ENCODE measurements around the gene ACSF3. TPM values are rescaled to one million over a fixed set of nuclear protein-coding genes. Genes with fewer than 3 reads are reported as not detected.

ACSF3 gene
- total RNA-seq, 3 donors from 2014 or later = 44.7 to 77.8 (median 49.6) TPM

DNA sequence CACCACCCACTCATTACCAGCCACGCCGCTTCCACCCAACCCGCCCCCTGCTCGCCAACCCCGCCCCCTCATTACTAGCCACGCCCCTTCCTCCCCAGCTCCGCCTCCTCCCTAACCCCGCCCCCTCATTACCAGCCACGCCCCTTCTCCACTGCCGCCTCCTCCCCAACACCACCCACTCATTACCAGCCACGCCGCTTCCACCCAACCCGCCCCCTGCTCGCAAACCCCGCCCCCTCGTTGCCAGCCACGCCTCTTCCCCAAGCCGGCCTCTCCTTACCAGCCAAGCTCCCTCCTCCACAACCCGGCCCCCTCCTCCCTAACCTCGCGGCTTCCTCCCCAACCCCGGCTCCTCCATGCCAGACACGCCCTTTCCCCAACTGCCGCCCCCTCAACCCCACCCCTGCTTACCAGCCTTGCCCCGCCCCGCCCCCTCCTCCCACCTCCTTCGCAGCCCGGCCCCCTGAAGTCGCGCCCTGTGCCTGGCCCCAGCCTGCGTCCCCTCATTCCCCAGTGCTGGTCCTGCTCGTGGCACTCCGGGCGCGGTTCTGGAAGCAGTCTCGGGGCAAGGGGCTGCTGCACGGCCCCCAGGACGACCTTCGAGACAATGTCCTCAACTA, 99.4 kb downstream of the ACSF3 start:
- ATAC-seq (peak; percentile 75), DNase-seq (peak in 2 of 3 donors; percentile 65 to 82)
- intact Hi-C loops (cut with DNase I, micrococcal nuclease) = no loop called here
- H3K4me3 ChIP-seq = no peak overlapping the region
- no peaks in the 10 kb centered on the region for H3K9me3 ChIP-seq
- no peaks in the 10 kb centered on the region for H3K4me1 ChIP-seq (ENCODE audit: low read depth)
- no peaks in the 10 kb centered on the region for H3K36me3 ChIP-seq (ENCODE audit: low read depth)
- TF ChIP-seq, protein P1, sequence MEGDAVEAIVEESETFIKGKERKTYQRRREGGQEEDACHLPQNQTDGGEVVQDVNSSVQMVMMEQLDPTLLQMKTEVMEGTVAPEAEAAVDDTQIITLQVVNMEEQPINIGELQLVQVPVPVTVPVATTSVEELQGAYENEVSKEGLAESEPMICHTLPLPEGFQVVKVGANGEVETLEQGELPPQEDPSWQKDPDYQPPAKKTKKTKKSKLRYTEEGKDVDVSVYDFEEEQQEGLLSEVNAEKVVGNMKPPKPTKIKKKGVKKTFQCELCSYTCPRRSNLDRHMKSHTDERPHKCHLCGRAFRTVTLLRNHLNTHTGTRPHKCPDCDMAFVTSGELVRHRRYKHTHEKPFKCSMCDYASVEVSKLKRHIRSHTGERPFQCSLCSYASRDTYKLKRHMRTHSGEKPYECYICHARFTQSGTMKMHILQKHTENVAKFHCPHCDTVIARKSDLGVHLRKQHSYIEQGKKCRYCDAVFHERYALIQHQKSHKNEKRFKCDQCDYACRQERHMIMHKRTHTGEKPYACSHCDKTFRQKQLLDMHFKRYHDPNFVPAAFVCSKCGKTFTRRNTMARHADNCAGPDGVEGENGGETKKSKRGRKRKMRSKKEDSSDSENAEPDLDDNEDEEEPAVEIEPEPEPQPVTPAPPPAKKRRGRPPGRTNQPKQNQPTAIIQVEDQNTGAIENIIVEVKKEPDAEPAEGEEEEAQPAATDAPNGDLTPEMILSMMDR (IDR thresholded peaks at IDR 0.05) = no peak

DNA sequence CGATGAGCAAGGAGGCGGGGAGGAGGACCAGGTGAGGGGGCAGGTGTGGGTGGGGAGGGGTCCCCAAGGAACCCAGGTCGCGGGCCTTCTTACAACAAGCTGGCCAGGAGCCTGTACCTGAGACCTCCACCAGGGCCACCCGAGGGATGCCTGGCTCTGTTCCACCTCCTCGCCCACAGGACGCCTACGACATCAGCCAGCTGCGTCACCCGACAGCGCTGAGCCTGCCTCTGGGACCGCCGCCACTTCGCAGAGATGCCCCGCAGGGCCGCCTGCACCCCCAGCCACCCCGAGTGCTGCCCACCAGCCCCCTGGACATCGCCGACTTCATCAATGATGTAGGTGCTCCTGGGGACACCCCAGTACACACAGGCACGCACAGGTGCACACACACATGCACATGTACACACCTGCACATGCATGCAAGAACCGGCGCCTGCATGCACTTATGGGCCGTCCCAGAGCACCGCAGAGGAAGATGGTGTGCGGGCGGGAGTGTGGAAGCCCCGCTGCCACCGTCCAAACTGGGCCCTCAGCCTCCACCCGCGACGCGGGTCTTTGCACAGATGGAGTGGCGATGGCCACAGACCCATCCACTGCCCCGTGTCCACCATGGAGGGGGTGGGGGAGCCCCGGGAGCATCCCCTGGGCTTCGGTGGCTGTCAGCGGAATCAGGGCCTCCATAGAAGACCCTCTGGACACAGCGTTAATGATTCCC, 100.1 kb downstream of the ACSF3 start:
- DNase-seq = peak in 1 of 3 donors; percentile 37
- intact Hi-C loops (cut with DNase I, micrococcal nuclease) = no loop called here
- TF ChIP-seq, protein P1 (IDR thresholded peaks at IDR 0.05) = no peak
- H3K4me1 ChIP-seq (ENCODE audit: low read depth) = no peaks in the 10 kb centered on the region
- H3K36me3 ChIP-seq (ENCODE audit: low read depth) = no peaks in the 10 kb centered on the region
- no peak overlapping the region for H3K4me3 ChIP-seq
- no peaks in the 10 kb centered on the region for H3K9me3 ChIP-seq
- no peak for ATAC-seq

DNA sequence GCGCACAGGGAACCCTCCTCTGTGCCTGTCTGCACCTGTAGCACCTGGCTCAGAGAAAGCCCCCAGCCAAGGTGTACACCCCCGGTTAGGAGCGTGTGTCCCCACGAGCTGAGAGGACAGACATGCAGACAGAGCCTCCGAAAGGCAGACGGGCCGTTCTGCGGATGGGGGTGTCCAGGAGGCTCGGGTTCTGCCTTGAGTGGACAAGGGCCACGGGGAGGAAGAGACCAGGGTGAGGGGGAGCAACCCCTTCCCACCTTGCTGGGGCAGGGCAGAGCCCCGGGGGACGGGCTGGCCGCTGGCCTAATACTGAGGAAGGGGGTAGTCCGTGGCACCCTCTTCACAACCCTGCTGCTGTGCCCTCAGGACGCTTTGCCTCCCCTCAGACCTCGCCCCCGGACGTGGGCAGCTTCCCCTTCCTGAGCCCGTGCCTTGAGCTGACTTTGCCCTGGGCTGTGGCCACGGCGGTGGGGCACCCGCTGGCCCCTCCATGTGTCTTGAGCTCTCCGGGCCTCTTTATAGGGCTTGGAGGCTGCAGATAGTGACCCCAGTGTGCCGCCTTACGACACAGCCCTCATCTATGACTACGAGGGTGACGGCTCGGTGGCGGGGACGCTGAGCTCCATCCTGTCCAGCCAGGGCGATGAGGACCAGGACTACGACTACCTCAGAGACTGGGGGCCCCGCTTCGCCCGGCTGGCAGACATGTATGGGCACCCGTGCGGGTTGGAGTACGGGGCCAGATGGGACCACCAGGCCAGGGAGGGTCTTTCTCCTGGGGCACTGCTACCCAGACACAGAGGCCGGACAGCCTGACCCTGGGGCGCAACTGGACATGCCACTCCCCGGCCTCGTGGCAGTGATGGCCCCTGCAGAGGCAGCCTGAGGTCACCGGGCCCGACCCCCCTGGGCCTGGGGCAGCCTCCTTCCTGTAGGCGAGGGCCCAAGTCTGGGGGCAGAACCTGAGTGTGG, 101.0 kb downstream of the ACSF3 start:
- Histone ChIP-seq H3K9me3 (no peaks in the 10 kb centered on the region), H3K4me1 (ENCODE audit: low read depth) (no peaks in the 10 kb centered on the region), H3K4me3 (no peak overlapping the region), H3K36me3 (ENCODE audit: low read depth) (no peaks in the 10 kb centered on the region)
- no peak for ATAC-seq
- intact Hi-C loops (cut with DNase I, micrococcal nuclease) = no loop called here
- DNase-seq = peak in 2 of 3 donors; percentile 19 to 54
- TF ChIP-seq, protein P1 (IDR thresholded peaks at IDR 0.05) = no peak

DNA sequence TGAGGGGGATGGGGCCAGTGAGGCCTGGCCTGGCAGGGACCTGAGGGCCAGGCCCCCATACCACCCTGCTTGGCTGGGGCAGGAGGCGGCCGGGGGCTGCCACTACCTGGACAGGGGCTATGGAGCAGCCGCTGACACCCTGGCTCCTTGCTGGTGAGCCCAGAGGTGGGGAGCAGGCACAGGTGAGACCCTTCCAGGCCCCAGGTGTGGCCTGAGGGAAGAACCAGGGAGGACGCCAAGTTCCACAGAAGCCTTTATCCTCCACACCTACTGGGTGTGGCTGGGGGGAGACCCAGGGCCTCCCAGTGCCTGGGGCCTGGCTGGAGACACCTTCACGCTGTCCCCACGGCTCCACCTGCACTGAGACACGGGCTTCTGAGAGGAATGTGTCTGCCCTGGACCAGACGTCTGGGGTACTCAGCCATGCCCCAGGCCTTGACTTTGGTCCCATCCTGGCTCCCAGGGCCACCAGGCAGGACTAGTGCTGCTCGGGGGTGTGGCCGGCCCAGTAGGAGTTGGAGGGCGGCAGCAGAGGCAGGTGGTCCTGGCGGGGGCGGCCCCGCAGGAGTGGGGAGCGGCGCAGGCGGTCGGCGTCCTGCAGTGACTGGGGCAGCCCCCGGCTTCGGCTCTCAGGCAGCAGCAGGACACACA, 102.0 kb downstream of the ACSF3 start:
- no peaks in the 10 kb centered on the region for H3K9me3 ChIP-seq
- peak in 2 of 3 donors; percentile 18 to 40 for DNase-seq
- no peak overlapping the region for H3K4me3 ChIP-seq
- intact Hi-C loops (cut with DNase I, micrococcal nuclease) = no loop called here
- H3K4me1 ChIP-seq (ENCODE audit: low read depth) = peaks cover 6% of the 10 kb centered on the region
- TF ChIP-seq, protein P1 (IDR thresholded peaks at IDR 0.05) = no peak
- ATAC-seq = no peak
- no peaks in the 10 kb centered on the region for H3K36me3 ChIP-seq (ENCODE audit: low read depth)

DNA sequence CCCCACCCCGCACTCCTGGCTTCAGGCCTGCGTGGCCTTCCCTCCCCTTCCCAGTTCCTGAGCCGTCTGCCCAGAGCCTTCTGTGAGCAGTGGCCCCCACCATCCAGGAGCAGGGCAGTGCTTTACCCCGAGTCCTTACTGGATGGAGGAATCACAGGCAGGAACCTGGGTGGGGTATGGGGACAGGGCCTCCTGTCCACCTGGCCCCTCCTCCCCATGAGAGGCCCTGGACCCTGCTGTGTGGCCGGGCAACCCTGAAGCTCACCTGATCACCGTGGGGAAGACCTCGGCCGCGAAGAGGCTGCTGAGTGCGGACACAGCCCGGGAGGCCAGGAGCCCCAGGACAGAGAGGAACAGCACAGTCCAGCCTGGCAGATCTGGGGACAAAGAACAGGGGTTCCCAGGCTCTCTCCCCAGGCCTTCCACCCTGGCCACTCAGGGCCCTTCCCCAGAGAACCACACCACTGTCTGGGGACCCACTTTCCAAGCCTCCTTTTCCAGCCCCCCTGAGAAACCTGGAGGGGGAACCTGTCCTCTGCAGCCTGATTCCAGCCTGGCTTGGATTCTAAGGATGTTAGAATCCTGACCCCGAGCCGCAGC, 103.5 kb downstream of the ACSF3 start:
- TF ChIP-seq, protein P1 (IDR thresholded peaks at IDR 0.05) = no peak

More for the DNA sequence above, 103.5 kb downstream of the ACSF3 start:
- Histone ChIP-seq H3K36me3 (ENCODE audit: low read depth) (no peaks in the 10 kb centered on the region), H3K4me1 (ENCODE audit: low read depth) (peaks cover 13% of the 10 kb centered on the region), H3K4me3 (no peak overlapping the region), H3K9me3 (no peaks in the 10 kb centered on the region)
- ATAC-seq = no peak
- intact Hi-C loops (cut with DNase I, micrococcal nuclease) = no loop called here
- DNase-seq = peak in 1 of 3 donors; percentile 19
